NCI-H510A (cell line): ENCODE measurements around the gene STXBP3.
A peak's percentile ranks its signal among the peaks of the same experiment; 100 is the strongest.
"Not testable (repeated sequence)": the region's sequence is repeated elsewhere in the genome, so short reads cannot be mapped to it uniquely, and the experiment has no call there.

ENCODE experiments used
- DNase-seq: peaks from one replicate; lab custom pipeline; 2025; lab: John Stamatoyannopoulos, UW

The STXBP3 gene, protein sequence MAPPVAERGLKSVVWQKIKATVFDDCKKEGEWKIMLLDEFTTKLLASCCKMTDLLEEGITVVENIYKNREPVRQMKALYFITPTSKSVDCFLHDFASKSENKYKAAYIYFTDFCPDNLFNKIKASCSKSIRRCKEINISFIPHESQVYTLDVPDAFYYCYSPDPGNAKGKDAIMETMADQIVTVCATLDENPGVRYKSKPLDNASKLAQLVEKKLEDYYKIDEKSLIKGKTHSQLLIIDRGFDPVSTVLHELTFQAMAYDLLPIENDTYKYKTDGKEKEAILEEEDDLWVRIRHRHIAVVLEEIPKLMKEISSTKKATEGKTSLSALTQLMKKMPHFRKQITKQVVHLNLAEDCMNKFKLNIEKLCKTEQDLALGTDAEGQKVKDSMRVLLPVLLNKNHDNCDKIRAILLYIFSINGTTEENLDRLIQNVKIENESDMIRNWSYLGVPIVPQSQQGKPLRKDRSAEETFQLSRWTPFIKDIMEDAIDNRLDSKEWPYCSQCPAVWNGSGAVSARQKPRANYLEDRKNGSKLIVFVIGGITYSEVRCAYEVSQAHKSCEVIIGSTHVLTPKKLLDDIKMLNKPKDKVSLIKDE

DNA sequence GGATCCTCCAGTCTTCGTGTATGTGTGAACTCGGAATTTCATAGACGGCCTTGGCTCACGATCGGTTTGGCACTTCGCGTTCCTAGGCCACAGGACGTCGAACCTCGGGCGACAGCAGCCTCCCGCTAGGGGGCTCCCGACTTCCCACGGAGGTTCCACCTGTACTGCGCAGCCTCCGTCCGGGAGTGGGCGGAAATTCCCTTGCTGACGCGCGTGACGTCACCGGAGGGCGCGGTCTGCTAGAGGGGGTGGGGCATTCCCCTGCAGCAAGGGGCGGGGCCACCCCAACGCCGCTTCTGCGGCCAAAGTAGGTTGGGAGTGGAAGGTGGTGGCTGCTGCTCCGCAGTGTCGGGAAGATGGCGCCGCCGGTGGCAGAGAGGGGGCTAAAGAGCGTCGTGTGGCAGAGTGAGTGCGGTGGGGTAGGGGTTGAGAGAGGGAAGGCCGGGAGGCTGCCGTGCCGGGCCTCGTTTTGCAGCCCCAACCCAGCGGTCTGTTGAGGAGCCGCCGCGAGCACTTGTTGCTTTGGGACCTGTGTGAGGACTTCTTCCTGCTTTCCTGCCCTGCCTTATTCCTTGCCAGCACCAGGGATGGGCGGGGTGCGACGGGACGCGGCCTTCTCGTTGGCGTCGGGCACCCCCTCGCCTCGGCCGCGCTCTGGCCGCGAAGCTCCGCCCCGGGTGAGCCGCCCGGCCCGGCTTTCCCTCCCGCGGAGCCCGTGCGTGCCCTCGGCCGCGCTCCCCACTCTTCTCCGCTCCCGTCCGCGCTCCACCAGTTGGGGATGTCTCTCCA, at the start of gene STXBP3:
TSS of gene STXBP3 (plus strand) at position 293 of the 789 bp plus-strand sequence. CDS start at position 357, 64 bp downstream.
- DNase-seq = peak; percentile 91

DNA sequence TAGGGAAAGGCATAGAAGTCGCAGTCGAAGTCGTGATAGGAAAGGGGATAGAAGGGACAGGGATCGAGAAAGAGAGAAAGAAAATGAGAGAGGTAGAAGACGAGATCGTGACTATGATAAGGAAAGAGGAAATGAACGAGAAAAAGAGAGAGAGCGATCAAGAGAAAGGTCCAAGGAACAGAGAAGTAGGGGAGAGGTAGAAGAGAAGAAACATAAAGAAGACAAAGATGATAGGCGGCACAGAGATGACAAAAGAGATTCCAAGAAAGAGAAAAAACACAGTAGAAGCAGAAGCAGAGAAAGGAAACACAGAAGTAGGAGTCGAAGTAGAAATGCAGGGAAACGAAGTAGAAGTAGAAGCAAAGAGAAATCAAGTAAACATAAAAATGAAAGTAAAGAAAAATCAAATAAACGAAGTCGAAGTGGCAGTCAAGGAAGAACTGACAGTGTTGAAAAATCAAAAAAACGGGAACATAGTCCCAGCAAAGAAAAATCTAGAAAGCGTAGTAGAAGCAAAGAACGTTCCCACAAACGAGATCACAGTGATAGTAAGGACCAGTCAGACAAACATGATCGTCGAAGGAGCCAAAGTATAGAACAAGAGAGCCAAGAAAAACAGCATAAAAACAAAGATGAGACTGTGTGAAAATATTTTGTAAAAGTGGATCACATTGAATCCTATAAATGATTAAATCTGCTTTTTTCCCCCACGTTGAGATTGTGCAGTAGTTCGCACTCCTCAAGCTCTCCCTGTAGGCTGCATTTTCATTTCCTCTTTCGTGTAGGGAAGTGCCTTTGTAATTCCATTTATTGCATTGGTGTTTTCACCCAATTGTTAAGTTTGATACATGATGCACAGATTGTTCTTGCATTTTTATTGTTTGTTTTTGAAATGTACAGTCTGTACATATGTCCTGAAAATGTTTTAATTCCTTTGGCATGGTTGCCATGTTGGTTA, 46.8 kb upstream of the STXBP3 start:
- no peak for DNase-seq

DNA sequence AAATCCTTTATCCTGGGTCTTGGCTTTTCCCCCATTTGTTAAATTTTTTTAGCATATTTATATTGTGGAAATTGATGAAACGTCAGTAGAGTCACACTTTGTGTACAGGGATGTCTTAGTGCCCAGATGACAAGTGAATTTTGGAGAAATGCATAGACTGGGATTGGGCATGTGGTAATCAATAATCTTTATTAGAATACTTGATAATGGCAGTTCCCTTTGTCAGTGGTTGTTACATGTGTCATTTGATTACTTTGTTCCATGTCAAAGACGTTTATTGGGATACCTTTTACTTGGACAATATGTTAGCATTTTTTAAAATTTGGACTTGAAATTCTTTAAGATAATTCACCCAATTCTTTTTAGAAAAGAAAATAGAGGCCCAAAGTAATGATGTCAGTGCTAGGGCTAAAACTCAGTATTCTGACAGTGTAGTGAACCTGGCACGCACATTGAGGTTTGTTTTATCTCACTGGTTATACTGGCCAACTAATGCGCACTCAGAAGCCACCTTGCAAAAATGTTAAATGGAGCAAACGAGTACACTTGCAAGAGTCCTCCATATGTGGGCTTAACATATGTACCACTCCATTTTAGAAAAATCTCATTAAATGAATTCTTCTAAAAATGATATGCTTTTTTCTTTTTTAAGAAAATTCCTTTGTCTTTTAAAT, 45.2 kb upstream of the STXBP3 start:
- DNase-seq = no peak

DNA sequence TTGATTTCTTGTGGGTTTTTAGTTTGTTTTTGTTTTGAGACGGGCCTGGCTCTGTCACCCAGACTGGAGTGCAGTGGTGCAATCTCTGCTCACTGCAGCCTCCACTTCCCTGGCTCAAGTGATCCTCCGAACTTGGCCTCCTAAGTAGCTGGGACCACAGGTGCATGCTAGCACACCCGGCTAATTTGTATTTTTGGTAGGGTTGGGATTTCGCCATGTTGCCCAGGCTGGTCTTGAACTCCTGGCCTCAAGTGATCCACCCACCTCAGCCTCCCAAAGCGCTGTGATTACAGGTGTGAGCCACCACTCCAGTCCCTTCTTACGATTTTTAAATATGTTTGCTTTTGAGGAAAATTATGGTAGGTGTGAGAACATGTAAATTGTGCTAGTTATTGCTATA, 44.4 kb upstream of the STXBP3 start:
- not testable (repeated sequence) for DNase-seq

DNA sequence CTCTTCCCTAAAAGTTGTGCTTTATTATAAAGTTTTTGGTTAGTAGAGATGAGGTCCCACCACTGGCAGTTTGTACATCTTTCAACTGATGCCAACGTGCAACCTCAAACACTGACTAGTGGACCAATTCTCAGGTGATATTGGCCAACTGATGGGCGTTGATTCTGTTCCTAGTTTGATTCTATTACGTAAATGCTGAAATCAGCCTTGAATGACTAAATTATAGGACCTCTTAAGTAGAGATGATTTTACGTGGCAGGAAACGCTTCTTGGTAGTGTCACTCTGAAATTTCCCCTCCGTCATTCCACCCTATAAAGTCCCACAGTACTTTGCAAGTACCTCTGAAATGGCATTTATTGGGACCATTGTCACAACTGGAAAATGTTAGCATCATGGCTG, 42.5 kb upstream of the STXBP3 start:
- DNase-seq = no peak

DNA sequence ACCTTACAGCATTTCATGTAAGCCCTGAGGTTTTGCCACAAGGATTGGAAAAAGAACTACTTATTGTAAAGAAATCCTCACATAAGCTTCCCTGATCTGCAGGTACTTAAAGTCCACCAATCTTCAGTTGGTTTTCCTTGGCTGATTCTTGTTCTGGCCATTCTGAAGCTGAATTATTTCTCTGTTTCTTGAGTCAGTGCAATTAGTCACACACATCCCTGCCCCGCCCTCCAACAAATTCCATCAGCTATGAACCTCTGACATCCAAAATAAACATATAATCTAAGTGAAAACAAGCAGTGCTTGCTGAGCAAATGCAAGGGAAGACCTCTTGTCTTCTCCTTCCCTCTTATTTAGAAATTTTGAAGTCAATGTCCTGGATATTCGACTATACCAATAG, 42.0 kb upstream of the STXBP3 start:
- DNase-seq = no peak

DNA sequence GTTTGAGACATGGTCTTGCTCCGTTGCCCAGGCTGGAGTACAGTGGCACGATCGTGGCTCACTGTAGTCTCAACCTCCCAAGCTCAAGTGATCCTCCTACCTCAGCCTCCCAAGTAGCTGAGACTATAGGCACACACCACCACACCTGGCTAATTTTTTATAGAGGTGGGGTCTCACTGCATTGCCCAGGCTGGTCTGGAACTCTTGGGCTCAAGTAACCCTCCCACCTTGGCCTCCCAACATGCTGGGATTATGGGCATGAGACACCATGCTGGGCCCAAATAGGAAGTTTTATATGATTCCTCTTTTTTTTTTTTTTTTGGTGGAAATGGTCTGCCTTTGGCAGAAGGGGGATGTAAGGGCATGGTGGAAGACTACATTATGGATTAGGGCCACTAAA, 39.8 kb upstream of the STXBP3 start:
- no peak for DNase-seq

DNA sequence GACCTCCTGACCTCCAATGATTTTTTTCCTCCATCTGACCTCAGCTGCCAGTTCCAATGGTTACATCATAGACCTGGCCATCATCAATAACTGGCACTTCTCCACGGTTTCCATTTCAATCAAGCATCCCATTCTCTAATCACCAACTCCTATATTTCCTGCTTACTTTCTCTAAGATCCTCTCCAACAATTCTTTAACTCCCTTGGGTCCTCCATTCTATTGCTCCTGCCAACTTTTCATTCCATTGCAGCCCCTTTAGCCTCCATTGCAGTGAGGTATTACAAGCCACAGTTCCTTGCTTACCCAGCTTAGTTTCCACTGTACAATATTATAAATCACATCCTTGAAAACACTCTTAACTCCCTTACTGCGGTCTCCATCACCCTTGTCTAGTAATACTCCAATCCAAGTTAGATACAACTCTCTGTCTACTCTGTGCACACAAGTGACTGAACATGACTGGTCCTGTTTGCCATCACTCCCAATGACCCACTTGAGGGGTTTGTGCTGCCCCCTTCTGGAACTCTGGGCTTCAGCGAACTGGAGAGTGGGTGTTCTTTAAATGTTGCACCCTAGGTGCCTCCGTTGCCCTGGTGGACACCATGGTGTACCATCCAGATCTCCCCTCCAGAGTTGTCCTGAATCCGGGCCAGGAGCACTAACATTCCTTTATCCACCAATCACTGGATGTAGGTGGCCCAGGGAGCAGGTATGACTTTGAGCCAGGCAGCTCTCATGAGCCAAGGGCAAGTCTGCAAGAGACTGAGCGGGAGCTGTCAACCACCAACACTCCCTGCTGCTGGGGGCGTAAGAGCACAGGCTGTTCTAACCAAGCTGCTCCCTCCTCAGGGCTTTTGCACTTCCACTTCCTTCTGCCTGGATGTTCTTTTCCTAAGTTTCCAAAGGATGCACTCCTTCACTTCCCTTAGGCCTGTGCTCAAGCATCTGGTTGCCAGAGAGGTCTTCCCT, 37.5 kb upstream of the STXBP3 start:
- no peak for DNase-seq

DNA sequence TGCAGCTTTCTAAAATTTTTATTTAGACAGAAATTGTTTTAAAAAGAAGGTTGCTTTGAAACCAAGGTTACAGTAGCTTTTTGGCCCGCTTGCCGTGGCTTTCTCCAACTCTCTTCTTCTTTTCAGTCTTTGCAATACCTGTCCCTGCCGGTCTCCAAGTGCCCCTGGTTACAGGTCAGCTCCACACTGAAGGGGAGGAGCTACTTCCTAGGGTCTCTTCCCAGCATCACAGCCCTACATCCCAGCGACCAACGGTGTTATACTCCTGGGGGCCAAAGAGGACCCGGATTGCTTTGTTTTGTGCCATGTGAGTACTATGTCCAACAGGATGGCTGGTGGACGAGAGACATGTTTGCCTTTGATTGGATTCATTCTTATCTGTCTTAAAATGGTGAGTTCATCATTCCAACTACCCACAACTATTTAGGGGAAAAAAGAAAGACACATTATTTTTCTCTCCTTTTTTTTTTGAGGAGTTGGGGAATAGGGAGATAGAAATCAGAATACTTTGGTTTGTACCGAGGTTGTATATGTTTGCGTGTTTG, 33.8 kb upstream of the STXBP3 start, which contains the start of gene FNDC7:
TSS of gene FNDC7 (plus strand) at position 303 of the 545 bp plus-strand sequence. CDS start at position 329, 26 bp downstream.
- no peak for DNase-seq

DNA sequence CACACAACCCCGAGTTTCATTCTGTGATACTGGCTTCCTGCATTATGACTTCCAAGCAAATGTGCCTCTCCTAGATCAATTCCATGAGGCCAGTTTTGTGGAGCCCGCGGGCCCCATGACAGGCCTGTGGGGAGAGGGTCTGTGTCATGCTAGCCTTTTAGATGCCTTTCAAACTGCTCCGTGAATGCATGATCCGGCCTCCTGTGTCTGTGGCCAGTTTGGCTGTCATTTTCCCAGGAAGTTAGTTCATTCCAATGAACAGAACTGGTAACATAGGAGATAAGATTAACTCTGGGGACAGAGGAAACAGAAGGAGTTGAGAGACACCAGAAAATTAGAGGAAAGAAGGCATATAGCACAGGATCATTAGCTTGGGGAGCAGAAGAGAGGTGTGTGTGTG, 30.5 kb upstream of the STXBP3 start:
- DNase-seq = no peak

DNA sequence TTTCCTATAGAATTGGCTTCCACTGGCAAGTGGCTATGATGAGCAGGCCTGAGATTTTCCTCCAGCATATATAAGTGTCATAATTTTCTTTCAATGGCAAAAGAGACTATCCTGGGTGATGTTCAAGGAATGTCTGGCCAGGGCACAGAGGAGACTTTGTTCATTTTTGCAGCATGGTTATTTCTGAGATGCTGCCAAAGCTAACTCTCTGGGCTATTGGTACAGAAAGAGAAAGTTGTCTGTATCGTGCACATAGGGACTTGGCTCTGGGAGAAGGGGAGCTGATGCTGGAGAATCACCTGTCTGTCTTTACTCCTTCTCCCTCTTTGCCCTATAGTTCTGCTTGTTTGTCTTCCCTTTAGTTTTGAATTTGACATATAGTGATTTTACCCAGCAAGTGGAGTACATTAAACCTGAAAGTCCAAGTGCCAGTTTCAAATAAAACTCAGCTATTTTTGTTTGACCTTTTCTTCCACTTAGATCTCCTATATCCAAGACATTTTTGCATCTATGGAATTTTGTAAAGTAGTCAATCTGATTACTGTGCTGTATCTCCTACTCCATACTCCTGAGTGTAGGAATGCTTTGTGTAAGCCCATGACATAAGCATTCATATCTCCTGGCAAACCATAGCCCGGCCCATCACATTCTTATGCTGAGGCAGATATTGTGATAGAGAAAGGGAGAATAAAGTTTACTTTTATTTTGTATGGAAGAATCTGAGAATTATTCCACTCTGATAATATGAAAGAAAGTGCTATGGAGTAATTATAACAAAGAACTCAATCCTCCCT, 29.8 kb upstream of the STXBP3 start:
- DNase-seq = no peak

DNA sequence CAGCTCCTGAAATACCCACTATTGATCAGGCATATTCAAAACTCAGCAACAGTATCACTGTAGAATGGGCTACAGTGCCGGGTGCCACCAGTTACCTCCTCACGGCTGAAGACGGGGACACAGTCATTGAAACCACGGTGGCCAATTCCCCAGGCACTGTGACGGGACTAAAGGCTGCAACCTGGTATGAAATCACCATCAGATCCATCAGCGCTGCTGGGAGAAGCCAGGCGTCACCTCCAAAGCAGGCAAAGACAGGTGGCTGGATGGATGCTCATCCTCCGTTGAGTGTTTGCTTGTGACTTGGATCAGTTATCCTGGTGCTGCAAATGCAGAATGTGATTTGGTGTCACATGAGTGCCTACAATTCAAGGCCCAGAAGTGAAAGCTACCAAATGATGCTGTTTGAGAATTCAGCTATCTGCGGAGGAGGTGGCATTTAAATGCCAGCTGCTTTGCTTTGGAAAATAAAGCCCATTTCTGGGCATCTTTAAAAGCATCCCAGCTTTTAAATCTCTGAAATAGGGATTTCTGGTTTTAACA, 28.6 kb upstream of the STXBP3 start:
- no peak for DNase-seq

DNA sequence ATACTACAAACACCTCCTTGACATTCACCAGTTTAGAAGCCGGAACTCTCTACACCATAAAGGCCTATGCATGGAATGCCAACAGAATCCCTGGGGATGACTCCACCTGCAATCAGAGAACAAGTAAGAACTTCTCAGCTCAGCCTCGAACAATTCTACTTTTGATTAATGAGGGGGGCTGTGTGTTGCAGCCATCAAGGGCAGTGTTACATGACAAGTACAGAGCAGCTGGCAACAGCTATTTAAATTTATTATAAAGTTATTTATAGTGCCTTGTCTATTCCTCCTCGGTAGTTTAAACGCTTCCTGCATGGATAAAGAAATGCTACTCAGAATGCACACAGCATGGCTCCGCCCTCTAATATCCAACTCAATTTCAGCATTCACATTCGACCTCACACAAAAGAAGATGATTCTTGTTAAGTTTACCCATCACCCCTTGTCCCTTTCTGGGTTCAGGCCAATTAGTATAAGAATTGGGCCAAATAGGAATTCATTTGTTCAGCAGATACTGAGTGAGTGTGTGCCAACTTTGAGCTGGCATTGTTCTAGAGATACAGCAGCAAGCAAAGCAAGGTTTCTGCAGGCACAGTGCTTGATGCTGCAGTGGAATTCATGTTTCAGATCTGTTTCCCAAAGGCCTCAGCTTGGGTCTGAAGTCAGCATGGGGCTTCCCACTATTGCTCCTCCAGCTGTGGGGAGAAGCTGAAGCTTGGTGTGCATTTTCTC, 27.4 kb upstream of the STXBP3 start:
- no peak for DNase-seq

DNA sequence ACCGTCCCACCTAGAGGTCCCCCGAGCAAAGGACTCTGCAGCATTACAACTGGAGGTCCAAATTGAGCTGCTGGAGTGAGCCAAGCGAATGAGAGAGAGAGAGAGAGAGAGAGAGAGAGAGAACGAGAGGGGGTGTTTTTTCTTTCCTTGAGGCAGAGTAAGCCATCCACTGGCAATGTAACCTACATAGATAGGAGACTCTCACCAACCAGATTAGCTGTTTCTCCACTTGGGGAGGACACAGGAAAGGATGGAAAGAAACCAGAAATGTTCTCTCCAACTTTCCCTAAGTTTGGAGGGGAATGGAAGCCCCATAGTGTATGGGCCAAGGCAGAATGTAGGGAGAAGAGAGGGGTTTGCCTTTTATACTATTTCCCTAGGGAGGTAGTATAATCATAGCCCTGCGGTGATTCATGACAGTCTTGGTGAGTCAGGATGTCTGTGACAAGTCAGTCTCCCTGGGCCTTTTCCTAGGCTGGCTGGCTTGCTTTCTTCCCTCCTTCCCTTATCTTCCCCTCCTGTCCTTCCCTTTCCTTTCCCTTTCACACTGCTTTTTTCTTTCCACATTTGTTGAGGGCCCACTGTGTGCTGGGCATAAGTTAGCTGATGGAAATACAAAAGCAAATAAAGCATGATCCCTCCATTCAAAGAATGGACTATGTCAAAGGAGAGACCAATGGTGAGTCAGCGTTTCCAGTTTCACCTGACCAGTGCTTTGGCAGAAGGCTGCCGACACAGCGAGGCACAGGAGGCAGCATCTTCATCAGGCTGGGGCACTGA, 26.6 kb upstream of the STXBP3 start:
- no peak for DNase-seq

DNA sequence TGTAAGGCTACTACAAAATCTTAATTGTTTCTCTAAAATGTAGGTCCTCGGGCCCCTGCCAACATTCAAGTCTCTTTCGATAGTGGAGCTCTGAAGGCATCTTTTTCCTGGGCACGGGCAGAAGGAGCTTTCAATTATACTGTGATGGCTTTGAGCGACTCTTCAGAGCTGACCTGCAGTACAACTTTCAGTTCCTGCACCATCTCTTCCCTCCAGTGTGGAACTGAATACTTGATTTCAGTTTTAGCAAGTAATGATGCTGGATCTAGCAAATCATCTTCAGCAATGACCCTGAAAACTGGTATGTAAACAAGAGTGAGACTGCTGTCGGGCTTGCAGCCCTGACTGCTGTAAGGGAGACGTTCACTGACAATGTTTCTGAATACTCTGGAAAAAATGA, 24.2 kb upstream of the STXBP3 start:
- no peak for DNase-seq

DNA sequence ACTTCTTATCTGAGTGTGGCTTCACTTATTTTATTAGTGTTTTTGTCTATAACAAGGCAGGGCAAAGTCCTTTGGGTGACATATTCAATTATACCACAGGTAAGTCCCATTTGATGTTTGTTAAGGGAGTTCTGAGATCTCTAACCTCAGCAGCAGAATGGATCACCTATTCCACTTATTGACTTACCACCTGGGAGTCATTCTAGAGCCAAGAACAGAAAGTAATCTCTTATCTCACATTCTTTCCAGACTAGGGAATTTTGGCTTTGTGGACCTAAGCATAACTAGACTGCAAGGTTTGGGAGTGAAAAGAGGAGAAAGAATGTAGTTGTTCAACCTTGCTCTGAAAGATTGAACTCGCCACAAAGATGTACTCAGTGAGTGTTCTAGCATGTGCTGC, 20.6 kb upstream of the STXBP3 start:
- DNase-seq = no peak
